ENCODE results near the gene COL4A1. TPM values are rescaled to one million over a fixed set of nuclear protein-coding genes. Genes with fewer than 3 reads are reported as not detected.

The COL4A1 gene
- total RNA-seq, 2 experiments from 2014 or later: 0.08 to 0.16 TPM

DNA sequence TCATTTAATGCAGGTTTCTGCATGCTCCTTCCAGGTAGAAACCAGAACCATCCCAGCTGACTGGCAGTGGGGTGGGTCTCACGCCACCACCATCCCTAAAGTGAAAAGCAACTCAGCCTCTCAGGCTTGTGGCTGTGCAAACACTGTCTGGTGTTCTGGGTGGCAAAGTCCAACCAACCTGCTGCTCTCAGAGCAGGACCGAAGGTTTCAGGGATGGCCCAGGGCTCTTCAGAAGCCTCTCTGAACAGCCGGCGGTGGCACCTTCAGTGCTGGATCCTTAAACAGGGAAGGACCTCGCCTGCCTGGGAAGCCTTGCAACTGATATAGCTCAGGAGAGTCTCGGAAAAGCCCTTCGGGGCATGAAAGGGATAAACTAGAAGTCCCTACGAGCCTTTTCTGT, 100.8 kb downstream of the COL4A1 start:
- Mint-ChIP-seq H3K4me1 (ENCODE audit: low read depth) (no peaks in the 10 kb centered on the region), H3K9me3 (no peaks in the 10 kb centered on the region), H3K27me3 (peaks cover 4% of the 10 kb centered on the region), H3K4me3 (no peak overlapping the region), H3K36me3 (ENCODE audit: low read depth) (no peaks in the 10 kb centered on the region), H3K27ac (no peak overlapping the region)
- peaks cover 0 to 3% of the 10 kb centered on the region in 2 experiments for H3K27me3 ChIP-seq (ENCODE audit: control insufficient read depth in 1 of 2, insufficient read depth in 2 of 2, low read length in 2 of 2)
- TF ChIP-seq, protein P1, sequence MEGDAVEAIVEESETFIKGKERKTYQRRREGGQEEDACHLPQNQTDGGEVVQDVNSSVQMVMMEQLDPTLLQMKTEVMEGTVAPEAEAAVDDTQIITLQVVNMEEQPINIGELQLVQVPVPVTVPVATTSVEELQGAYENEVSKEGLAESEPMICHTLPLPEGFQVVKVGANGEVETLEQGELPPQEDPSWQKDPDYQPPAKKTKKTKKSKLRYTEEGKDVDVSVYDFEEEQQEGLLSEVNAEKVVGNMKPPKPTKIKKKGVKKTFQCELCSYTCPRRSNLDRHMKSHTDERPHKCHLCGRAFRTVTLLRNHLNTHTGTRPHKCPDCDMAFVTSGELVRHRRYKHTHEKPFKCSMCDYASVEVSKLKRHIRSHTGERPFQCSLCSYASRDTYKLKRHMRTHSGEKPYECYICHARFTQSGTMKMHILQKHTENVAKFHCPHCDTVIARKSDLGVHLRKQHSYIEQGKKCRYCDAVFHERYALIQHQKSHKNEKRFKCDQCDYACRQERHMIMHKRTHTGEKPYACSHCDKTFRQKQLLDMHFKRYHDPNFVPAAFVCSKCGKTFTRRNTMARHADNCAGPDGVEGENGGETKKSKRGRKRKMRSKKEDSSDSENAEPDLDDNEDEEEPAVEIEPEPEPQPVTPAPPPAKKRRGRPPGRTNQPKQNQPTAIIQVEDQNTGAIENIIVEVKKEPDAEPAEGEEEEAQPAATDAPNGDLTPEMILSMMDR (IDR thresholded peaks at IDR 0.05): no peak
- ATAC-seq (ENCODE audit: poor library complexity): no peak
- no peak for DNase-seq
- ChIA-PET CTCF (no interaction called here), POLR2A (no interaction called here)
- intact Hi-C loops (cut with DNase I, micrococcal nuclease): no loop called here
- no peak overlapping the region for H3K27ac ChIP-seq (ENCODE audit: low read depth in 1 of 2, low read length in 2 of 2)
- no peaks in the 10 kb centered on the region for H3K4me1 ChIP-seq (ENCODE audit: insufficient read depth, low read length)
- no peaks in the 10 kb centered on the region for H3K9me3 ChIP-seq (ENCODE audit: control insufficient read depth in 1 of 2, insufficient read depth in 1 of 2, low read length in 2 of 2)
- no peaks in the 10 kb centered on the region for H3K36me3 ChIP-seq (ENCODE audit: insufficient read depth, low read length)
- no peak overlapping the region for H3K4me3 ChIP-seq (ENCODE audit: low read length)

DNA sequence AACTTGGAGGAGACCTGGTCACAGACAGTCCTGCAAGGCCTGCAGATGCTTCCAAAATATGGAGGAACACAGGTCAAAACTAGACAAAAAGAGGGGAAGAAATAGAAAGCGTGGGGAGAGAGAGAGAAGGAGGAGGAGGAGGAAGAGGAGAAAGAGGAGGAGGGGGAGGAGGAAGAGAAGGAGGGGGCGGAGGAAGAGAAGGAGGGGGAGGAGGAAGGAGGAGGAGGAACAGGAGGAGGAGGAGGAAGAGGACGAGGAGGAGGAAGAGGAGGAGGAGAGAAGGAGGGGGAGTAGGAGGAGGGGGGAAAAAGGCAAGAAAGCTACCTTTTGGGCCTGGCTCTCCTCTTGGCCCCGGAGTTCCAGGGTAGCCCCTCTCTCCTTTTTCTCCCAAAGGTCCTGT, 105.8 kb downstream of the COL4A1 start:
- ATAC-seq (ENCODE audit: poor library complexity): no peak
- H3K9me3 ChIP-seq (ENCODE audit: control insufficient read depth in 1 of 2, insufficient read depth in 1 of 2, low read length in 2 of 2): no peaks in the 10 kb centered on the region
- H3K4me3 ChIP-seq (ENCODE audit: low read length): no peak overlapping the region
- ChIA-PET POLR2A (no interaction called here), CTCF (no interaction called here)
- peaks cover 15% of the 10 kb centered on the region for H3K27me3 Mint-ChIP-seq
- TF ChIP-seq, protein P1 (IDR thresholded peaks at IDR 0.05): no peak
- no peaks in the 10 kb centered on the region for H3K4me1 Mint-ChIP-seq (ENCODE audit: low read depth)
- no peak for DNase-seq
- H3K36me3 ChIP-seq (ENCODE audit: insufficient read depth, low read length): no peaks in the 10 kb centered on the region
- H3K27ac Mint-ChIP-seq: no peak overlapping the region
- no peaks in the 10 kb centered on the region for H3K9me3 Mint-ChIP-seq
- H3K27me3 ChIP-seq (ENCODE audit: control insufficient read depth in 1 of 2, insufficient read depth in 2 of 2, low read length in 2 of 2): no peaks in the 10 kb centered on the region
- no peaks in the 10 kb centered on the region for H3K36me3 Mint-ChIP-seq (ENCODE audit: low read depth)
- H3K4me3 Mint-ChIP-seq: no peak overlapping the region
- intact Hi-C loops (cut with DNase I, micrococcal nuclease): no loop called here
- H3K27ac ChIP-seq (ENCODE audit: low read depth in 1 of 2, low read length in 2 of 2): no peak overlapping the region
- H3K4me1 ChIP-seq (ENCODE audit: insufficient read depth, low read length): no peaks in the 10 kb centered on the region

DNA sequence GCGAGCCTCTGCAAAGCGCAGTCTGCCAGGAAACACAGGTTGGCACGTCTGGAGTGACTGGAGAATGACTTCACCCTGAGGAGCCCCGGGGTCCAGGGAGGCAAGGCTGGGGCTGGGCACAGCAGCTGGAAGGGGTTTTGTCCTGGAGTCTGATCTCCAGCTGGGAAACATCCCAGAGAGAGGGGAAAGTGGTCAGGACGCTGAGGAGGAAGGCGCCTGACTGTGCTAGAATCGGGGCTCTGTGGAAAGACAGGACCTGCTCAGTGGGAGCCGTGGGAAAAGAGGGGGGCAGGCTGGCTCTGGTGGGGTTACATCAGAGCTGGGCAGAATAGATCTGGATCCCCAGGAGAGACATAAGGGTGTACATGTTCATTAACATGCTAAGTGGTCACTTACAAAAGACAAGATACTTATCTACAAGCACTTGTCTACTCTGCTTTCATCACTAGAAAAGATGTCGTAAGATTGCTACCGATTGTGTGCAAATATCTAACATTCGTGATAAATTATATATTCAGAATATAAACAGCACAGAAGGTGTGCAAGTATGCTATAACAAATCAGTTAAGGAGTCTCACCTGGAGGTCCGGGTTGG, 106.6 kb downstream of the COL4A1 start:
- Mint-ChIP-seq H3K4me1 (ENCODE audit: low read depth) (no peaks in the 10 kb centered on the region), H3K4me3 (no peak overlapping the region), H3K36me3 (ENCODE audit: low read depth) (no peaks in the 10 kb centered on the region), H3K27me3 (peaks cover 15% of the 10 kb centered on the region), H3K9me3 (no peaks in the 10 kb centered on the region), H3K27ac (no peak overlapping the region)
- Histone ChIP-seq H3K27me3 (ENCODE audit: control insufficient read depth in 1 of 2, insufficient read depth in 2 of 2, low read length in 2 of 2) (no peaks in the 10 kb centered on the region), H3K27ac (ENCODE audit: low read depth in 1 of 2, low read length in 2 of 2) (no peak overlapping the region), H3K9me3 (ENCODE audit: control insufficient read depth in 1 of 2, insufficient read depth in 1 of 2, low read length in 2 of 2) (no peaks in the 10 kb centered on the region), H3K4me1 (ENCODE audit: insufficient read depth, low read length) (no peaks in the 10 kb centered on the region), H3K36me3 (ENCODE audit: insufficient read depth, low read length) (no peaks in the 10 kb centered on the region), H3K4me3 (ENCODE audit: low read length) (no peak overlapping the region)
- DNase-seq (no peak), ATAC-seq (ENCODE audit: poor library complexity) (no peak)
- ChIA-PET POLR2A (no interaction called here), CTCF (no interaction called here)
- intact Hi-C loops (cut with DNase I, micrococcal nuclease): no loop called here
- TF ChIP-seq, protein P1 (IDR thresholded peaks at IDR 0.05): no peak

Measured in CD4-positive, alpha-beta T cell (primary cell).